Measurements from ENCODE around the gene VOPP1. TPM values are rescaled to one million over a fixed set of nuclear protein-coding genes. Genes with fewer than 3 reads are reported as not detected.

The VOPP1 gene
- total RNA-seq, 1 donor from 2014 or later, result 50.7 TPM

- no peak for TF ChIP-seq CTCF (conservative IDR thresholded peaks at IDR 0.05)
- no peaks in the 10 kb centered on the region for H3K27me3 Mint-ChIP-seq (ENCODE audit: low read depth)
- DNase-seq (ENCODE audit: low read depth, low spot score), result no peak
- H3K27ac Mint-ChIP-seq (ENCODE audit: unreplicated experiment), result no peak overlapping the region
- peaks cover 27% of the 10 kb centered on the region for H3K4me1 Mint-ChIP-seq
- H3K36me3 Mint-ChIP-seq (ENCODE audit: low read depth), result peaks cover 6% of the 10 kb centered on the region
- H3K4me3 Mint-ChIP-seq, result no peak overlapping the region
- H3K9me3 Mint-ChIP-seq, result no peaks in the 10 kb centered on the region
These were observed 72.7 kb downstream of the VOPP1 start for GRCh38 chr7:55499591-55499990.

GRCh38 chr7:55498770-55499169 lies 73.5 kb downstream of the VOPP1 start:
- Mint-ChIP-seq H3K4me3 (no peak overlapping the region), H3K4me1 (peaks cover 25% of the 10 kb centered on the region), H3K27me3 (ENCODE audit: low read depth) (no peaks in the 10 kb centered on the region), H3K27ac (ENCODE audit: unreplicated experiment) (no peak overlapping the region), H3K36me3 (ENCODE audit: low read depth) (peaks cover 6% of the 10 kb centered on the region), H3K9me3 (no peaks in the 10 kb centered on the region)
- DNase-seq (ENCODE audit: low read depth, low spot score), result no peak
- TF ChIP-seq CTCF (conservative IDR thresholded peaks at IDR 0.05), result no peak

- H3K9me3 Mint-ChIP-seq, result no peaks in the 10 kb centered on the region
- TF ChIP-seq CTCF (conservative IDR thresholded peaks at IDR 0.05), result no peak
- H3K36me3 Mint-ChIP-seq (ENCODE audit: low read depth), result peaks cover 6% of the 10 kb centered on the region
- H3K4me3 Mint-ChIP-seq, result no peak overlapping the region
- H3K27ac Mint-ChIP-seq (ENCODE audit: unreplicated experiment), result no peak overlapping the region
- H3K4me1 Mint-ChIP-seq, result peaks cover 22% of the 10 kb centered on the region
- H3K27me3 Mint-ChIP-seq (ENCODE audit: low read depth), result no peaks in the 10 kb centered on the region
- no peak for DNase-seq (ENCODE audit: low read depth, low spot score)
These were observed 74.2 kb downstream of the VOPP1 start for GRCh38 chr7:55498142-55498541.

GRCh38 chr7:55497521-55497920 lies 74.8 kb downstream of the VOPP1 start:
- H3K27ac Mint-ChIP-seq (ENCODE audit: unreplicated experiment), result no peak overlapping the region

GRCh38 chr7:55496906-55497305 lies 75.4 kb downstream of the VOPP1 start:
- Mint-ChIP-seq H3K27me3 (ENCODE audit: low read depth) (no peaks in the 10 kb centered on the region), H3K4me3 (no peak overlapping the region), H3K27ac (ENCODE audit: unreplicated experiment) (no peak overlapping the region), H3K36me3 (ENCODE audit: low read depth) (peaks cover 6% of the 10 kb centered on the region), H3K9me3 (no peaks in the 10 kb centered on the region), H3K4me1 (peaks cover 16% of the 10 kb centered on the region)
- DNase-seq (ENCODE audit: low read depth, low spot score), result no peak
- TF ChIP-seq CTCF (conservative IDR thresholded peaks at IDR 0.05), result no peak

More at GRCh38 chr7:55497521-55497920, 74.8 kb downstream of the VOPP1 start:
- no peak for DNase-seq (ENCODE audit: low read depth, low spot score)
- H3K9me3 Mint-ChIP-seq, result no peaks in the 10 kb centered on the region
- H3K27me3 Mint-ChIP-seq (ENCODE audit: low read depth), result no peaks in the 10 kb centered on the region
- peaks cover 21% of the 10 kb centered on the region for H3K4me1 Mint-ChIP-seq
- no peak overlapping the region for H3K4me3 Mint-ChIP-seq
- H3K36me3 Mint-ChIP-seq (ENCODE audit: low read depth), result peaks cover 6% of the 10 kb centered on the region
- no peak for TF ChIP-seq CTCF (conservative IDR thresholded peaks at IDR 0.05)

- Mint-ChIP-seq H3K9me3 (no peaks in the 10 kb centered on the region), H3K27ac (ENCODE audit: unreplicated experiment) (no peak overlapping the region), H3K27me3 (ENCODE audit: low read depth) (no peaks in the 10 kb centered on the region), H3K4me1 (peaks cover 6% of the 10 kb centered on the region), H3K36me3 (ENCODE audit: low read depth) (peaks cover 6% of the 10 kb centered on the region), H3K4me3 (no peak overlapping the region)
- no peak for TF ChIP-seq CTCF (conservative IDR thresholded peaks at IDR 0.05)
- DNase-seq (ENCODE audit: low read depth, low spot score), result no peak
These were observed 77.4 kb downstream of the VOPP1 start for GRCh38 chr7:55494951-55495350.
